GM21529 (cell line): Measurements from ENCODE around the gene ULK4.
"Not testable (repeated sequence)": the region's sequence is repeated elsewhere in the genome, so short reads cannot be mapped to it uniquely, and the experiment has no call there.

Experiments
- ATAC-seq: cut with Tn5 transposase; IDR thresholded peaks from one replicate; pipeline ENCODE4 v1.9.1; 2021; ENCODE audit not compliant: unreplicated experiment

ULK4 gene

DNA sequence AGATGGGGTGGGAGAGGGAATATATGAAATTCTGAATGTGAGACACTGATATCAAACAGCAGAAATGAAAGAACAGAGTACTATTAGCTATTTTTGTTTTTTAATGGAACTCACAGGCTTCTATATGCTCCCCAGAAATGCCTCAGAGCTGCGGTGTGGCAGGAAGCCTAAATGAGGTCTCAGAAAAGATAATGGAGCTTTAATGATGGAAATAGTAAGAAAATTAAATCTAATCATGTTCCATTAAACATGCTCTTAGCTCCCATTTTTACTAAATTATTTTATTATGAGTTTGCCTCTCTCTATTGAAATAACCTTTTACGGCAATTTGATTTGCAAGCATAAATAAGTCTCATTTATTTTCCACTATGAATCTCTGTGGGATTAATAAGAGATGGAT is 378.9 kb downstream of the ULK4 start:
- ATAC-seq = no peak

GRCh38 chr3:41581700-41582099 is 380.2 kb downstream of the ULK4 start:
- ATAC-seq = peak; percentile 95

- no peak for ATAC-seq
Measured at GRCh38 chr3:41580274-41580959, 381.5 kb downstream of the ULK4 start.

DNA sequence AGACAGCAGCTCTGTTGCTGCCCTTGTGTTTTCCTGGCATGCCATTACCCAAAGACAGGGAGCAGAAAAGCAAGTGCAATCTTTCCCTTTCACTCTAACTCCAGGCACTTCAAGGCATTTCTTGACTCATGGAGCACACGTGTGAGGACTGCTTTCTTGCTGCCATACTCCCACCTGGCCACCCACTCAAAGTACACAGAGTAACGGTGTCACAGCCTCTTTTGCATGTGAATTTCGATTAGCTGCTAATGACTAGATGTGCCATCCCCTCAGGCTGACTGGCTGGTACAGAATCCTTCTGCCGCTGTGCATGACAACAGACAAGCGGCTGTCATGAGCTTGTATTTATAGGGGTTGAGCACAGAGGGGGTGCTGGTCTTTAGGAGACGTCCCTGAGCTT is 382.0 kb downstream of the ULK4 start:
- ATAC-seq = no peak

DNA sequence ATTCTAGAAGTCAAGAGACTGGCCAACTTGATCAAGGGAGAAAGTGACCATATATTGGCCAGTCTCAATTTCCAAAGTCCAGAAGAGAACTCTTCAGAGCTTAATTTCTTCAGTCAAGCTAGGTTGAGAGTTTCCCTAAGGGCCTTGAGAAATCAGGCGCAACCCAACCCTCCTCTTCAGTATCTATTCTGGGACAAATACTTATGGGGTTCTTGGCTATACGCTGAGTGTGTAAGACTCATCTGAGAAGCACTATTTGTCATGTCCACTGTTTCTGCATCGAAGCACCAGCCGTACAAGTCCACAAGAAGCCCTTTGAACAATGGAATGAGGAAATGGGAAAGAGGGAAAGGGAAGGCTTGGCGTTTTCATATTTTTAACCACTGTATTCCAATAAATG is 383.1 kb downstream of the ULK4 start:
- no peak for ATAC-seq

DNA sequence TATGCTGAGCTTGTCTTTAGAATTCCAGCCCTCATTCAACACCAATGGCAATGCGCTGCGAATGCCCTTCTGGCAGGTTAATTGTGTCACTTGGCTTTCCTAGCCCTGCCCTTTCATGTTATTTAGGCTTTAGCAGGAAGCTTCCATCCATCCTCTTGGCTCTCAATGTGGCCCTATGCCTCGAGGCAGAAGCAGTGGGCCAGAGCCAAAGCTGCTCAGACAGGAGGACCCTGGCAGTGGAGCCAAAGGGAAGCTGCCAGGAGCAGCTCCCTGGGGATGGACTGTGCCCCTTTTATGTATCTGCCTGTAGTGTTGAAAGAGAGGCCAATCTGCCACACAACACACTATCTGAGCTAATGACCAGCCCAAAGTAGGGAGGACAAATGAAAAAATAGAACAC is 386.2 kb downstream of the ULK4 start:
- ATAC-seq = no peak

- ATAC-seq = no peak
Measured at GRCh38 chr3:41574900-41575299, 387.0 kb downstream of the ULK4 start.

DNA sequence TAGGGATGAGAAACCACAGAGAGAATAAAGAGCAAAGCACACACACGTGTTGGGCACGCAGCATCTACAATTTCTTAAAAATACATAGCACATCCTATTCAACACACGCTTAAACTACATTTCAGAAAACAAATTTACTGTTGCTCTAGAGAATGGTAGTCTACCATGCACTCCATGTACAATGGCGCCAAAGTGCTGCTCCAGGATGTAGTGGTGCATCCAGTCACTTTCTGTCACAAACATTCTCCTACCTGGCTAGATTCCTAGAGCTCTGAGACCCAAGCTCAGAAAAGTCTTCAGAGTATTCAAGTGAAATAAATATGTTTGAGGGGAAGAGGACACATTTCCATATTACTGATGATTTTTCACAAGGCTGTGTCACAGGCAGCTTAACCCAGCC is 388.3 kb downstream of the ULK4 start:
- ATAC-seq = no peak

- ATAC-seq = no peak
Measured at GRCh38 chr3:41572092-41572491, 389.8 kb downstream of the ULK4 start.

DNA sequence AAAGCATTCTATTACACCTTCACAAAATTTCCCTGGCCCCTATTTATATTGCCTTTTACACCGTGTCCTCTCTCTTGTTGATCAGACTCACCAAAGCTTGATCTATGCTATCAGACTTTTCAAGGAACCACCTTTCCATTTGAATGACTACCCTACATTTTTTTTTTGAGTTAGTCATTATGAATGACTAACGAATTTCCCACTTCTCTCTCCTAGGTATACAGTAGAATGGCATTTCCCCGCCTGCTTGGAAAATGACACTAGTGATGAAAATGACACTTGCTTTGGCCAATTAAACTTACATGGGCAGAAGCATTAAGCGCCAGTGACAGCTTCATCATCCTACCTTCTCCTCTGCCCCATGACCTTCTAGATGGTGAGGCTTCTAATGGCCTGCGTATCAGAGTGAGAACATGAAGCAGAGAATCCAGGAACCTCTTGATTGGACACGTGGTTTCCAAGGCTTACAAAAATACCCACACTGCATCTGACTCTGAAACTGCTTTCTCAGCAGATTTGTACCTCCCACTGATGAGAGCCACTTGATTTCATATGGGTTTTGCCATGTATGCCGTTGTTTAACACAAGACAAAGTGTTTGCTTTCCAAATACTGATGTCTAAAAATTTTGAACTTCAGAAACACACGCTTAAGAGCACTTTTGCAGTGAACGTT is 392.1 kb downstream of the ULK4 start:
- ATAC-seq = no peak

GRCh38 chr3:41565948-41566514 is 395.9 kb downstream of the ULK4 start:
- no peak for ATAC-seq

- no peak for ATAC-seq
Measured at GRCh38 chr3:41565003-41565402, 396.9 kb downstream of the ULK4 start.

DNA sequence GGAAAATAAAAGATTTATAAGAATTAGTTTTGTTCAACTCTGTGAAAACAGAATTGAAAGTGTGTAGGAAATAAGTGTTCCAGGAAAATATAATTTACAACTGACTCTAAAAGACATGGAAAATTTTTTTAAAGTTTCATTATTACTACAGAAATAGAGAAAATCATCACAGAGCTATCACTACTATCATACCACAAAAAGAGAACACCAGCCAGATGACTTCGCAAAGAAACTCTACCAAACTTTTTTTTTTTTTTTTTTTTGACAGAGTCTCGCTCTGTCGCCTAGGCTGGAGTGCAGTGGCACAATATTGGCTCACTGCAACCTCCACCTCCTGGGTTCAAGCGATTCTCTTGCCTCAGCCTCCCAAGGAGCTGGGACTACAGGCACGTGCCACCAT is 405.7 kb downstream of the ULK4 start:
- not testable (repeated sequence) for ATAC-seq

- no peak for ATAC-seq
Measured at GRCh38 chr3:41532976-41533375, 428.9 kb downstream of the ULK4 start.

DNA sequence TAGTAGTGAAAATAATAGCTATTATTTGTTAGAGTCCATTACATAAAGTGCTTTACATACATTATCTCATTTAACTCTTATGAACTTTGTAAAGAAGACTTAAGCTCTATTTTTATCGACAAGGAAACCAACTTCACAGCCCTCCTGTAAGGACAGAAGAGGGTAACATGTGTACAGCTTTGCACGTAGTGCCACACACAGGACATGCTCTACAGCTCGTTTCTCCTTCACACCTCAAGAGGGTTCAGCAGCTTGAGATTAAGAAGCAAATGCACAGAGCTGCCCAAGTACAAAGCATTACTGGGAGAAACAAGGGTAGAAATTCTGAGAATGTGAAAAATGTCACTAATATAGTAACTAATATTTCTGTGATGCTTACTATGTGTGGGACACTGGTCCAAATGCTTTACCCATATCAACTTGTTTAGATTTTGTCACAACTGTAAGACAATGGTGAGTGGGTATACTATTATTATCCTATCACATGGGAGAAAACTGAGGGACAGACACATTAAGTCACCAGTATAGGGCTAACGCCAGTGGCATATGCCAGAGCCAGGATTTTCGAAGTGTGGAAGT is 434.8 kb downstream of the ULK4 start:
- no peak for ATAC-seq

DNA sequence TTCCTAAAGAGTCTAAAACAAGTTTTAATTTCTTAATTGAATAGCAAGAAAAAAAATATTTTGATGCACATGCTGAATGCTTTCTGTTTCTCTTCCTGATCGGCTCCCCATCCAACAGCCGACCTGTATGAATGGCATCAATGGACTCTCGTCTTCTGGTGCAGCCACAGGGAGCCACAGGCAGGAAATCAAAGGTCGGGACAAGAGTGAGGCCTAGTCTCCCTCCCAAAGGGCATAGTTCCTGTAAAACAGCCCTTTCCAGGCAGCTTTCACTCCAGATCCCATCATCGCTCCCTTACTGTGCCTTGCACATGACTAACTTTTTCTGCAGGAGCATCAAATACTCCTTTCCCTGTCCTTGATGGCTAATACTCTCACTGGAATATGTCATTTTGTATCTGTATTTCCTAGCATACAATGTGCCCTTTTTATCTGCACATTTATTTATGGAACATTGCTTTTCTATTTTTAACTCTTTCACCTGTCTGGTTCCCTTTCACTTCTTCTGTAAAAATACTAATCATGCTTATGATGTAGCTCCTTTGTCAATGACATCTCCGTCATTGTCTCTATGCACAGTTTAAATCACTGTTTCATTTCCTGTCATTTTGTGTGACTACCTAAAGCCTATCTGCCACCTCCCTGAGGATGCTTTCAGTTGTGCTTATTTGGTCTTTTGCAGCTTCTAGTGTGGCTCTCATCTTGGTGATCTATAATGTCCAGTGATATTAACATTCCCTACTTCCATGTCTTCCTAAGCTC is 436.4 kb downstream of the ULK4 start:
- ATAC-seq = no peak

DNA sequence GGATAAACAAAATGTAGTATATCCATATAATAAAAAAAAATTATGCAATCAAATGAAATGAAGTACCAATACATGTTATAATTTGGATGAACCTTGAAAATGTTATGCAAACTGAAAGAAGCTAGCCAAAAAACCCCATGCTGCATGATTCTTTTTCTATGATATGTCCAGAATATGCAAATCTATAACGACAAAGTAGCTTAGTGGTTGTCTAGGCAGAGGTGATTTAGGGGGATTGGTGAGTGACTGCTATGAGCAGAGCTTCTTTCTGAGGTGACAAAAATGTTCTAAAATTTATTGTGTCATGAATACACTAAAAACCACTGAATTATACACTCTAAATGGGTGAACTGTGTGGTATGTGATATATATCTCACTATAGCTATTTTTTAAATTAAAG is 438.0 kb downstream of the ULK4 start:
- no peak for ATAC-seq

- peak; percentile 79 for ATAC-seq
Measured at GRCh38 chr3:41522612-41523011, 439.3 kb downstream of the ULK4 start.

DNA sequence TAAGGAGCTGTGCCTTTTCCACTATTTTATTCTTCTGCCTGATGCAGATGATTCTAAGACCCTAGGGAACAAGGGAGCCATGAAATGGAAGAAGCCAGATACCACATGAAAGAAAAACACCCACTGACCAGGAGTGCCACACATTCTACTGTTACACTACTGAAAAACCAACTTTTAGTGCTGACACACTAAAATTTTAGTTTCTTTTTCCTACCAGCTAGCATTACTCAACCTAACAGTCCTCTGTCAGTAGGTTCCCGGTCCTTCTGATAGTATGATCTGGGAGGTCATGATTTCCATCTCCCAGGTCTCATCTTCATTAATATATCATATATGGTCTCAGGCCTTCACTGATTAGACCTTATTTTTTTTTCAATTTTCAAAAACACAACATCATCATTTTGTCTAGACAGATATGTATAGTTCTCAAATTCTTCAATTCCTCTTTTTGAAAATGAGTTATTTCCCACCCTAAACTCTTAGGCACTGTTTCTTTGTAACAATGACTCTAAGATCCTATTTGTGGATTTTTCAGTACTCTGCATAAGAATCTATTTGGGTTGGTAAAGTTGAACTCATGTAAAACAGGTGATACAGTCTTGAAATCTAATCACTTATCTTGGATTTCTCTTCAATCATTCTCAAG is 440.8 kb downstream of the ULK4 start:
- no peak for ATAC-seq

- ATAC-seq = no peak
Measured at GRCh38 chr3:41519746-41520145, 442.2 kb downstream of the ULK4 start.

DNA sequence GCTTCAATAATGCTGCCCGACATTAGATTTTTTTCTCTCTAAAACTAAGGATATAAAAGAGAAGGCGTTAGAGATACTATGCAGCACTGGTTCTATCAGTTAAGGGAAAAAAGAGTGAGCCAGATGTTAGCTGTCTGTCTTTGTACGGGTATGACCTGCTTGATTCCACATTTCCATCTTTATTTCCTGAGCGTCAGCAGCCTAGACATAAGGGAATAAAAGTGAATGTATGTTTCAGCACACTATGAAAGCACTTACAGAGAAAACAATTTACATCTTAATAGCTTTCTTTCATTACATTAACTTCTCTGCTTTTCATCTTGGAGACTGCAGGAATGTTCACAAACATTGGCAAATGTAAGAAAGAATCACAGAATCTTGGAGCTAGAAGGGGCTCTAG is 443.3 kb downstream of the ULK4 start:
- ATAC-seq = no peak
